OCI-LY7 (cell line): ENCODE data around the gene SIAE. TPM values are rescaled to one million over a fixed set of nuclear protein-coding genes. Genes with fewer than 3 reads are reported as not detected.

ENCODE experiments used
- BruUV-seq: library from RNA; stranded (reverse); fragments of 400-500 nt; replicated peaks from 2 replicates; lab custom pipeline; 2021; lab: Mats Ljungman, UMichigan
- CTCF ChIA-PET: fragments of 300-600 bp; sonication (Branson Sonifier 250); formaldehyde crosslinking; loops from one replicate; lab custom pipeline; 2022; ENCODE audit warnings: antibody characterized with exemption; ENCODE audit not compliant: unreplicated experiment; lab: Charles Lee
- POLR2A ChIA-PET: fragments of 300-600 bp; sonication (Branson Sonifier 250); formaldehyde crosslinking; loops from one replicate; lab custom pipeline; 2022; ENCODE audit warnings: antibody characterized with exemption; lab: Charles Lee
- DNase-seq: peaks from one replicate; pipeline ENCODE4 v3.0.0-alpha.2; 2015; ENCODE audit warnings: low spot score
- H2AFZ ChIP-seq: fragments of 200-600 bp; sonication (generic), shearing (Covaris generic); 2 replicates; pipeline ENCODE4 v1.6.1; 2014; ENCODE audit warnings: mild to moderate bottlenecking, antibody characterized with exemption, low read length, moderate library complexity
- H3K27ac ChIP-seq: fragments of 200-600 bp; sonication (generic); 2 replicates; pipeline ENCODE4 v1.5.1; 2014; ENCODE audit warnings: mixed run types, low read depth, mild to moderate bottlenecking, moderate library complexity, low read length, inconsistent platforms; ENCODE audit not compliant: poor library complexity, severe bottlenecking
- H3K36me3 ChIP-seq: fragments of 200-600 bp; sonication (generic); 2 replicates; pipeline ENCODE4 v1.6.1; 2014; ENCODE audit warnings: mild to moderate bottlenecking, antibody characterized with exemption, low read length, moderate library complexity, mixed read lengths; ENCODE audit not compliant: insufficient read depth
- H3K4me1 ChIP-seq: fragments of 200-600 bp; sonication (generic); 2 replicates; pipeline ENCODE4 v1.5.1; 2014; ENCODE audit warnings: mild to moderate bottlenecking, low read length; ENCODE audit not compliant: insufficient read depth, poor library complexity, severe bottlenecking
- H3K4me2 ChIP-seq: fragments of 200-600 bp; sonication (generic); 2 replicates; pipeline ENCODE4 v1.6.1; 2014; ENCODE audit warnings: mild to moderate bottlenecking, low read length
- H3K4me3 ChIP-seq: fragments of 200-600 bp; sonication (generic); 2 replicates; pipeline ENCODE4 v1.5.1; 2014; ENCODE audit warnings: mild to moderate bottlenecking, low read depth, low read length; ENCODE audit not compliant: poor library complexity, severe bottlenecking
- H3K79me2 ChIP-seq: fragments of 200-600 bp; sonication (generic); 2 replicates; pipeline ENCODE4 v1.6.1; 2016; ENCODE audit warnings: low read depth, mild to moderate bottlenecking, low read length, moderate library complexity, mixed read lengths; ENCODE audit not compliant: insufficient read depth
- H3K9me2 ChIP-seq: fragments of 200-600 bp; sonication (generic); 2 replicates; pipeline ENCODE4 v1.6.1; 2016; ENCODE audit warnings: mild to moderate bottlenecking, low read length, mixed read lengths; ENCODE audit not compliant: insufficient read depth
- H3K9me3 ChIP-seq: fragments of 200-600 bp; sonication (generic); 2 replicates; pipeline ENCODE4 v1.6.1; 2014; ENCODE audit warnings: mild to moderate bottlenecking, mixed run types, low read length, mixed read lengths
- H4K20me1 ChIP-seq: fragments of 200-600 bp; sonication (generic); 2 replicates; pipeline ENCODE4 v1.6.1; 2014; ENCODE audit warnings: mild to moderate bottlenecking, antibody characterized with exemption, low read length, moderate library complexity, mixed read lengths; ENCODE audit not compliant: insufficient read depth
- CTCF ChIP-seq: fragments of 200-600 bp; sonication (generic); conservative IDR thresholded peaks from 2 replicates; pipeline ENCODE4 v1.5.1; 2014; ENCODE audit warnings: mild to moderate bottlenecking, antibody characterized with exemption, low read length, moderate library complexity, mixed read lengths
- EZH2phosphoT487 ChIP-seq: fragments of 200-600 bp; sonication (generic); IDR thresholded peaks from 2 replicates; pipeline ENCODE4 v1.6.1; 2018; ENCODE audit warnings: low read depth, borderline replicate concordance, mild to moderate bottlenecking, mixed run types, antibody characterized with exemption, low read length, moderate library complexity, mixed read lengths
- intact Hi-C: fragments of 100-400 bp; cut with micrococcal nuclease; formaldehyde crosslinking; loops from one replicate; pipeline ENCODE4 v1.10.0; 2022; ENCODE audit not compliant: unreplicated experiment
- total RNA-seq, 2 experiments: library from RNA; depleted of rRNA in 1 of 2; stranded (reverse); fragments of >200 nt in 1 of 2; shearing (Covaris generic) in 1 of 2; gene quantifications; 2 replicates each; pipeline ENCODE4 v1.2.3, GENCODE V29; 2014 to 2022

The SIAE gene
- total RNA-seq, 2 experiments from 2014 or later: 2.6 to 8.6 TPM

- H2AFZ ChIP-seq: no peak overlapping the region
- H3K79me2 ChIP-seq: no peaks in the 10 kb centered on the region
- no peaks in the 10 kb centered on the region for H3K36me3 ChIP-seq
- no peaks in the 10 kb centered on the region for H4K20me1 ChIP-seq
- BruUV-seq: no TSS peak
- no peak overlapping the region for H3K4me3 ChIP-seq
- DNase-seq: no peak
- no peaks in the 10 kb centered on the region for H3K9me3 ChIP-seq
- no peaks in the 10 kb centered on the region for H3K9me2 ChIP-seq
- H3K4me1 ChIP-seq: no peaks in the 10 kb centered on the region
- ChIA-PET POLR2A (no interaction called here), CTCF (no interaction called here)
- no peak overlapping the region for H3K4me2 ChIP-seq
- no peak overlapping the region for H3K27ac ChIP-seq
- no peak for TF ChIP-seq EZH2phosphoT487
- TF ChIP-seq CTCF: no peak
- intact Hi-C loops: no loop called here
These were observed 71.3 kb downstream of the SIAE start for GRCh38 chr11:124602193-124602592.

- Histone ChIP-seq H3K4me1 (no peaks in the 10 kb centered on the region), H3K27ac (no peak overlapping the region), H3K4me3 (no peak overlapping the region), H4K20me1 (no peaks in the 10 kb centered on the region), H3K79me2 (no peaks in the 10 kb centered on the region), H3K9me3 (no peaks in the 10 kb centered on the region), H2AFZ (no peak overlapping the region), H3K9me2 (no peaks in the 10 kb centered on the region), H3K4me2 (no peak overlapping the region), H3K36me3 (no peaks in the 10 kb centered on the region)
- no peak for DNase-seq
- intact Hi-C loops: no loop called here
- ChIA-PET CTCF (no interaction called here), POLR2A (no interaction called here)
- no peak for TF ChIP-seq CTCF
- TF ChIP-seq EZH2phosphoT487: no peak
- no TSS peak for BruUV-seq
These were observed 72.8 kb downstream of the SIAE start for GRCh38 chr11:124600621-124601320.

GRCh38 chr11:124597626-124598025 lies 75.9 kb downstream of the SIAE start:
- intact Hi-C loops: no loop called here
- H2AFZ ChIP-seq: no peak overlapping the region
- no peak for DNase-seq
- no peaks in the 10 kb centered on the region for H3K9me3 ChIP-seq
- no peaks in the 10 kb centered on the region for H3K9me2 ChIP-seq
- no TSS peak for BruUV-seq
- no peaks in the 10 kb centered on the region for H4K20me1 ChIP-seq
- no peak overlapping the region for H3K4me3 ChIP-seq
- H3K36me3 ChIP-seq: no peaks in the 10 kb centered on the region
- no peaks in the 10 kb centered on the region for H3K79me2 ChIP-seq
- TF ChIP-seq CTCF (no peak), EZH2phosphoT487 (no peak)
- ChIA-PET CTCF (no interaction called here), POLR2A (no interaction called here)
- no peaks in the 10 kb centered on the region for H3K4me1 ChIP-seq
- no peak overlapping the region for H3K27ac ChIP-seq
- H3K4me2 ChIP-seq: no peak overlapping the region
